Measurements from ENCODE around the gene UGT2B10. TPM values are rescaled to one million over a fixed set of nuclear protein-coding genes. Genes with fewer than 3 reads are reported as not detected.
"Not testable (repeated sequence)": the region's sequence is repeated elsewhere in the genome, so short reads cannot be mapped to it uniquely, and the experiment has no call there.

The UGT2B10 gene
- not detected in 2 replicates for total RNA-seq

GRCh38 chr4:68815617-68816409 lies at the start of gene UGT2B10:
TSS of gene UGT2B10 (plus strand) at chr4:68815994. CDS start at chr4:68816020, 26 bp downstream.
- not testable (repeated sequence) for DNase-seq (ENCODE audit: low read depth); H3K36me3 ChIP-seq (ENCODE audit: control insufficient read depth, insufficient read depth, low read length); FAIRE-seq

GRCh38 chr4:68771836-68772235 lies 44.0 kb upstream of the UGT2B10 start:
- not testable (repeated sequence) for H3K4me3 ChIP-seq (ENCODE audit: low read depth, low read length); FAIRE-seq; H3K27me3 ChIP-seq (ENCODE audit: control insufficient read depth, insufficient read depth, low read length); DNase-seq (ENCODE audit: low read depth); H3K36me3 ChIP-seq (ENCODE audit: control insufficient read depth, insufficient read depth, low read length)

More at GRCh38 chr4:68815617-68816409, at the start of gene UGT2B10:
- H3K4me3 ChIP-seq (ENCODE audit: low read depth, low read length); H3K27me3 ChIP-seq (ENCODE audit: control insufficient read depth, insufficient read depth, low read length): not testable (repeated sequence)

GRCh38 chr4:68773699-68774098 lies 42.1 kb upstream of the UGT2B10 start:
- H3K36me3 ChIP-seq (ENCODE audit: control insufficient read depth, insufficient read depth, low read length): no peaks in the 10 kb centered on the region
- H3K4me3 ChIP-seq (ENCODE audit: low read depth, low read length): no peak overlapping the region
- DNase-seq (ENCODE audit: low read depth): no peak
- FAIRE-seq: no peak
- TF ChIP-seq CTCF (IDR thresholded peaks at IDR 0.05; ENCODE audit: insufficient read depth, low read length, severe bottlenecking): no peak
- H3K27me3 ChIP-seq (ENCODE audit: control insufficient read depth, insufficient read depth, low read length): no peaks in the 10 kb centered on the region

GRCh38 chr4:68780232-68780631 lies 35.6 kb upstream of the UGT2B10 start:
- no peak for DNase-seq (ENCODE audit: low read depth)
- Histone ChIP-seq H3K27me3 (ENCODE audit: control insufficient read depth, insufficient read depth, low read length) (no peaks in the 10 kb centered on the region), H3K4me3 (ENCODE audit: low read depth, low read length) (no peak overlapping the region), H3K36me3 (ENCODE audit: control insufficient read depth, insufficient read depth, low read length) (no peaks in the 10 kb centered on the region)
- no peak for TF ChIP-seq CTCF (IDR thresholded peaks at IDR 0.05; ENCODE audit: insufficient read depth, low read length, severe bottlenecking)
- no peak for FAIRE-seq

- no peak for FAIRE-seq
- Histone ChIP-seq H3K36me3 (ENCODE audit: control insufficient read depth, insufficient read depth, low read length) (no peaks in the 10 kb centered on the region), H3K27me3 (ENCODE audit: control insufficient read depth, insufficient read depth, low read length) (no peaks in the 10 kb centered on the region), H3K4me3 (ENCODE audit: low read depth, low read length) (no peak overlapping the region)
- no peak for TF ChIP-seq CTCF (IDR thresholded peaks at IDR 0.05; ENCODE audit: insufficient read depth, low read length, severe bottlenecking)
- no peak for DNase-seq (ENCODE audit: low read depth)
Measured at GRCh38 chr4:68797048-68797447, 18.7 kb upstream of the UGT2B10 start.

GRCh38 chr4:68797618-68798017 lies 18.2 kb upstream of the UGT2B10 start:
- no peak for TF ChIP-seq CTCF (IDR thresholded peaks at IDR 0.05; ENCODE audit: insufficient read depth, low read length, severe bottlenecking)
- no peak for FAIRE-seq
- no peak overlapping the region for H3K4me3 ChIP-seq (ENCODE audit: low read depth, low read length)
- no peaks in the 10 kb centered on the region for H3K27me3 ChIP-seq (ENCODE audit: control insufficient read depth, insufficient read depth, low read length)
- no peak for DNase-seq (ENCODE audit: low read depth)
- no peaks in the 10 kb centered on the region for H3K36me3 ChIP-seq (ENCODE audit: control insufficient read depth, insufficient read depth, low read length)

- TF ChIP-seq CTCF (IDR thresholded peaks at IDR 0.05; ENCODE audit: insufficient read depth, low read length, severe bottlenecking): no peak
- Histone ChIP-seq H3K4me3 (ENCODE audit: low read depth, low read length) (no peak overlapping the region), H3K27me3 (ENCODE audit: control insufficient read depth, insufficient read depth, low read length) (no peaks in the 10 kb centered on the region), H3K36me3 (ENCODE audit: control insufficient read depth, insufficient read depth, low read length) (no peaks in the 10 kb centered on the region)
- FAIRE-seq: no peak
- no peak for DNase-seq (ENCODE audit: low read depth)
Measured at GRCh38 chr4:68803013-68803412, 12.8 kb upstream of the UGT2B10 start.

Measured in bronchial epithelial cell (primary cell).